HG03378 (cell line): Measurements from ENCODE around the gene HSD11B2.
"Not testable (repeated sequence)": the region's sequence is repeated elsewhere in the genome, so short reads cannot be mapped to it uniquely, and the experiment has no call there.

ENCODE experiments used
- ATAC-seq: cut with Tn5 transposase; IDR thresholded peaks from one replicate; pipeline ENCODE4 v1.9.1; 2021; ENCODE audit warnings: mild to moderate bottlenecking, moderate library complexity; ENCODE audit not compliant: unreplicated experiment

Gene HSD11B2

GRCh38 chr16:67413978-67414911 lies 16.7 kb upstream of the HSD11B2 start:
- ATAC-seq, result no peak

DNA sequence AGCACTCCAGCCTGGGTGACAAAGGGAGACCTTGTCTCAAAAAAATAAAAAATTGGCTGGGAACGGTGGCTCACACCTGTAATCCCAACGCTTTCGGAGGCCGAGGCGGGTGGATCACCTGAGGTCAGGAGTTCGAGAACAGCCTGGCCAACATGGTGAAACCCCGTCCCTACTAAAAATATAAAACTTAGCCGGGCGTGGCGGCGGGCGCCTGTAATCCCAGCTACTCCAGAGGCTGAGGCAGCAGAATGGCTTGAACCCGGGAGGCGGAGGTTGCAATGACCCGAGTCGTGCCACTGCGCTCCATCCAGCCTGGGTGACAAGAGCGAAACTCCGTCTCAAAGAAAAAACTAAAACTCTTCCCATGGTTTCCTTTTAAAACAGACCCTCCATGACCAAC lies 15.5 kb upstream of the HSD11B2 start:
- not testable (repeated sequence) for ATAC-seq

DNA sequence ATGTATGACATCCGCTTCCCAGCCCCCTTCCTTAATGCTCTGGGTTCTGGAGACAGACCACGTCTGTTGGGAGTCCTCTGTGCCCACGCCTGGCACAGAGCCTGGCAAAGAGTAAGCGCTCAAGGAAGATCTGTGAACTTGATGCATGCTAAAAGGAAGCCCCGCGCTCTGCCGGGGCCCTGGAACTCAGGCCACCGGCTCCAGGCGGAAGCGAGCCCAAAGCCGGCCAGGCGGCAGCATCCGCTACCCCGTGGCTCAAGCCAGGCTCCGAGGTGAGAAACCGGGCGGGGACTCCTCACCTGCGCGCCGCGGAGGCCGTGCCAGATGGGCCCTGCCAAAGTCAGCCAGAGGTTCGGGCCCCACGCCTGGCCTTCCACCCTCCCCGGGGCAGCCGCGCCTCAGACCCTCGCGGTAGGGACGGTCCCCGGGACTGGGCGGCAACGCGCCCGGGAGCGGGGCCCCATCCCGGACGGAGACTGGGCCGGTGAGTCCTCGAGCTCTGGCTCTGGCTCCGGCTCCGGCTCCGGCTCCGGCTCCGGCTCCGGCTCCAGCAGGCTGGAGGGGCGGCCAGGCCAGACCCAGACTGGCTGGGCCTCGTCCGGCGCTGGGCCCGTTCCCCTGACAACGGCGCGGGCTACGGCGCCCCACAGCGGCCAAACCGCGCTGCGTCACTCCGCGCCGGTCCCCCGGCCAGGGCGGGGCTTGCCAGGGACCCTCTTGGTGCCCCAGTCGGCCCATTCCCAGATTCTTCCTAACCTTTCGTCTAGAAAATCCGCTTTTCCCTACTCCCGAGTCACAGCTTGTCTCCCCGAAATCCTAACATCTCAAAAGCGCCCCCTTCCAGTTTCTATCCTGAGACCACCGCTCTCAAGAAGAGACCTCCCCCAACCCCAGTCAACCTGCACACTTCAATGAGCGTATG lies 14.8 kb upstream of the HSD11B2 start, which contains the start of gene ZDHHC1:
Gene ZDHHC1, minus strand, starts transcription at position 606 of the 922 bp plus-strand sequence. CDS start 8,702 bp downstream, outside the sequence.
- ATAC-seq, result peak; percentile 47

GRCh38 chr16:67417333-67418061 lies 13.4 kb upstream of the HSD11B2 start:
- no peak for ATAC-seq

GRCh38 chr16:67419502-67419901 lies 11.4 kb upstream of the HSD11B2 start:
- ATAC-seq, result no peak

DNA sequence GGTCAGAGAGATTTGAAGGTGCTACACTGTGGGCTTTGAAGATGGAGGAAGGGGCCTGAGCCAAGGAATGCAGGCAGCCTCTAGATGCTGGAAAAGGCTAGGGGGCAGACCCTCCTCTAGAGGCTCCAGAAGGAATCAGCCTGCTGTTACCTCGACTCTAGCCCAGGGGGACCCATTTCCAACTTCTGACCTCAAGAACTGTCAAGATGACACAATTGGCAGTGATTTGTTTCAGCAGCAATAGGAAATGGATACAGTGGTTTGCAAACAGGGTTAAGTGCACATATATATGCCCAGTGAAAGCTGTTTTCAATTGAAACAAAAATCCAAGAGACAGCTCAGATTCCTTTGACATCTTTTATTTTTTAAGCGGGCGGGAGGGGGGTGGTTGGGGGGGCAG lies 11.0 kb upstream of the HSD11B2 start:
- no peak for ATAC-seq

GRCh38 chr16:67421030-67421429 lies 9.9 kb upstream of the HSD11B2 start:
- no peak for ATAC-seq

- ATAC-seq, result no peak
Measured at GRCh38 chr16:67423015-67423414, 7.9 kb upstream of the HSD11B2 start.

GRCh38 chr16:67423611-67424260 lies 7.2 kb upstream of the HSD11B2 start:
- ATAC-seq, result no peak

- no peak for ATAC-seq
Measured at GRCh38 chr16:67424261-67424615, 6.7 kb upstream of the HSD11B2 start.

DNA sequence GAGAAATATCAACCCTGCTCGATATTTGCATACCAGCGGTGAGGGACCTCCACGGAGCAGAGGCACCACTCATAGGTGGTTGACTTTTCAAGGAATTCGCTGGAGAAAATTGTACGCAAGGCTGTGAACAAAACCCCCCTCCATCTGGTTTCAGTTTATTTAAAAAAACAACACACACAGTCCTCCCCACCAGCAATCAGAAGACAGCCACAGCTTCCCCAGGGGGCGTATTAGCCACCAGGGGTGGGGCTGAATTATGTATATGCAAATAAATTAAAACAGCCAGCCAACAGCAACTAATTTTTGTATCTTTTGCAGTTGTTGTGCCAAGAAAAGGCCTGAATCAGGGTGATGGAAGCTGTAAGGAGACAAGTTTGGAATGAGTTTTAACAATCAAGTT lies 5.9 kb upstream of the HSD11B2 start:
- no peak for ATAC-seq

GRCh38 chr16:67425580-67425979 lies 5.3 kb upstream of the HSD11B2 start:
- ATAC-seq, result no peak

DNA sequence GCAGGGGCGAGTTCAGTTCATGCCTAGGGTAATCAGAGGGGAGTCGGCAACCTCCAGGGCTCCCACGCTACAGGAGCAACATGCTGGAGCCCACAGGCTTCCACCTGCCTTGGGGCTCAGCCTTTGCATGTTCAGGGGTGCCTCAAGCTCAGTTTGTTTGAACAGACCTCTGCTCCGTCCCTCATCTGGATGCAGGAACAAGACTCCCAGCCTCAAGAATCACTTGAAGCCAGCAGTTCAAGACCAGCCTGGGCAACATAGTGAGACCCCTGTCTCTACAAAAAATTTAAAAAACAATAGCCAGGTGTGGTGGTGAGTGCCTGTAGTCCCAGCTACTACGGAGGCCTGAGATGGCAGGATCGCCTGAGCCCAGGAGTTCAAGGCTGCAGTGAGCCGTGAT lies 4.9 kb upstream of the HSD11B2 start:
- no peak for ATAC-seq

GRCh38 chr16:67426950-67427349 lies 4.0 kb upstream of the HSD11B2 start:
- no peak for ATAC-seq

DNA sequence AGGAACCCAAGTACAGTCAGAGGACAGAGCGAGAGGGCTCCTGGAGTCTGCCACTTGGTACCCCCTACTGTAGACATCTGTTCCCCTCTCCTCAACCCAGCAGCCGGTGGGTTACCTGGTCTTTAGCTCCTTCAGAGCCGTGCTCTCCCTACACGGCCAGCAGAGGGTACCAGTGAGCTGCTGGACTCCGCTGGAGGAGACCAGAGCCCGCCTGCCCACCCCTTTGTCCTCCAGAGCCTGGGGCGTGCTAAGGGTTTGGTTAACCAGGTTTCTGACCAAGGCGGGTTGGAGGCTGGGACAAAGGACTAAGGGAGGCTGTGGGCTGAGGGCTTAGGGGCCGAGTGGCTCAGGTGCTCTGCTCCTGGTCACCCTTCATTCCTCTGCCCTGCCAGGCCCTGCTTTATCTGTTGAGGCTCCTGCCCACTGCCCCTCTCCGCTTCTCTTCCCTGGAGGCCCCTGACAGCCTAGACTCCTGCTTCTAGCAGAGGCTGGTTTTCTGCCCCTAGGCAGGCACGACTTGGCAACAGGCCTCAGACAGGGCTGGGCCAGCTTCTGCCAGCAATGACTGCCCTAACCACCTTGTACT lies 2.7 kb upstream of the HSD11B2 start:
- ATAC-seq, result no peak

GRCh38 chr16:67429053-67429798 lies 1.7 kb upstream of the HSD11B2 start:
- ATAC-seq, result no peak

DNA sequence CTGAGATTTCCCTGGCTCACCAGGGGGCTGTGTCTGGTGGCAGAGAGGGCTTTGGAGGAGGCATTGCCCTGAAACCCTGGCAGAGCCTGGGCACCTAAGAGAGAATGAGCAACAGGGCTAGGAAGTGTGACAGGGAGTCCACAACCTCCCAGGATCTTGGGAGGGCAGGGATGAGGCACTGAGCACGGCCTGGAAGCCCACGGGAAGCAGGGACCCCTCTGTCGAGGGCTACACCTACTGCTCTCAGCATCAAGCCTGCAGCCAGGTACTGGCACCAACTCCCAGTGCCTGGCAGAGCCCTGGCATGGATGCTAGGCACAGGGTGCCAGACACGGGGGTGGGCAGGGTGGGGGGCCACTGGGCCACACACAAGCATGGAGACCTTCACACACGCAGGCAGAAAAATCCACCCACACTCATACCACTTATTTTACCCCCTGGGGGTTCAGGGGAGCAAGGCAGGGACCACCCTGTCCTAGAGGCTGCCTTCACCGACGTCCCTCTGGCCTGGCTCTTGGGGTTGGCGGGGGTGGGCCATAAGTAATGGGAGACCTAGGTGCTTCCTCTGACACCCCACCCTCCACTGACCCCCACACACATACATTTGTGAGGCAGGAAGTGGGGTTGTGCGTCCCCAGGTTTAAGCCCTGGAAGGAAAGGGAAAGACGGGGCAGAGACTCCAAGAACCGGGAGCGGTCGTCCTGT lies 970 bp upstream of the HSD11B2 start:
- no peak for ATAC-seq

- no peak for ATAC-seq
Measured at GRCh38 chr16:67430504-67430976, 381 bp upstream of the HSD11B2 start.
